Hematopoietic multipotent progenitor cell treated with erythropoietin and hydrocortisone succinate and interleukin-3 and kit ligand, for 6 days (in vitro differentiated cells): Measurements from ENCODE around the gene ZNF682.
"Not testable (repeated sequence)": the region's sequence is repeated elsewhere in the genome, so short reads cannot be mapped to it uniquely, and the experiment has no call there.

Source experiments
- DNase-seq: peaks from one replicate; pipeline ENCODE4 v3.0.0-alpha.2; 2015

The ZNF682 gene

GRCh38 chr19:20039203-20039723 is at the start of gene ZNF682:
ZNF682 (minus strand) TSS chr19:20039505; CDS start chr19:20039345, 160 bp downstream.
- DNase-seq, result peak; percentile 82

GRCh38 chr19:20082876-20083275 is 43.6 kb upstream of the ZNF682 start:
- DNase-seq, result not testable (repeated sequence)

- not testable (repeated sequence) for DNase-seq
These were observed 43.0 kb upstream of the ZNF682 start for GRCh38 chr19:20082232-20082833.

DNA sequence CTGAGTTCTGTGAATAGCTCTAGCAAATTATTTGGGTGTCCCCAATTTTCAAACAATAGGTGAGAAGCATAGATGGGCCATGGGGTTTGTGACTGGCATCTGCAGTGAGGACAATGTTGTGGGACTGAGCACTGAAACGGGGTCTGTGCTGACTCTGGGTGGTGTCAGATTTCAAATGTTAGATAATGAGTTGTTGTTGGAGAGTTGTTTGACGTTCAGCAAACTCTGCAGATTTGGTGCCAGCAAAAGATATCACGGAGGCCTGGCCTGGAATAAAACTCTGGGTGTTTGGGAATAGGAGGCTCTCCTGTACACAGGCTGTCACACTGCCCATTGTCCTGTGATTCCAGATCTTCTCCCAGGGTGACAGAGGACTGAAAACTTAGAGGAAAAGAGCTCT is 41.4 kb upstream of the ZNF682 start:
- no peak for DNase-seq

- DNase-seq, result no peak
These were observed 40.2 kb upstream of the ZNF682 start for GRCh38 chr19:20079476-20079875.

GRCh38 chr19:20078581-20079031 is 39.3 kb upstream of the ZNF682 start:
- peak; percentile 18 for DNase-seq

- DNase-seq, result peak; percentile 85
These were observed 38.6 kb upstream of the ZNF682 start, which contains the start of gene ZNF90 for GRCh38 chr19:20077791-20078463. ZNF90 (plus strand) TSS chr19:20078000; CDS start chr19:20078133, 133 bp downstream.

DNA sequence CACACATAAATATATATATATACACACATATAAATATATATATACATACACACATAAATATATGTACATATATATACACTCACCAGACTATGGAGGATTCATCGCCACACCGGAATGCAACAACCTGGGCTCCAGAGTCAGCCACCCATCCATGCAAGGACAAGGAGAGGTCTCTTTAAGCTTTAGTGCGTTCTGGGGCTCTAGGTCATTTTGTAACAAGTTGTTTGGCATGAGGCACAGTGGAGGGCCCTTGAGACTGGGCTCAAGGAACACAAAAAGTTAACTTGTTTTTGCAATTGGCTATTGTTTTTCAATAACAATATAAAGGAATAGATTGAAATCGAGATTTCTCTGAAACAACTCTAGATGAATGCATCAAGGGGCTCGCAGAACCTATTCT is 33.6 kb upstream of the ZNF682 start:
- no peak for DNase-seq

DNA sequence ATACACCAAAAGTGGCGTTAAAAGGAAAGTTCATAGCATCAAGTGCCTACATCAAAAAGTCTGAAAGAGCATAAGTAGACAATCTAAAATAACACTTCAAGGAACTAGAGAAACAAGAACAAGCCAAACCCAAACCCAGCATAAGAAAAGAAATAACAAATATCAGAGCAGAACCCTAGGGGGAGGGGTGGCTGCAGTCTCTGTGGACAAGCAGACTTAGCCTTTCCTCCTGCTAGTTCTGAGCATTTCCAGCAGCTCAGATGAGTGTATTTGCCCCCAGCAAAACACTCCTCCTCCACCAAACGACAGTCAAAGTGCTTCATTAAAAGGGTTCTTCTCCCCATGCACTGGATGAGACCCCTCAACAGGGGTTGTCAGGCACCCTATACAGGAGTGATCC is 31.4 kb upstream of the ZNF682 start:
- DNase-seq, result no peak

- not testable (repeated sequence) for DNase-seq
These were observed 29.3 kb upstream of the ZNF682 start for GRCh38 chr19:20068559-20068958.

DNA sequence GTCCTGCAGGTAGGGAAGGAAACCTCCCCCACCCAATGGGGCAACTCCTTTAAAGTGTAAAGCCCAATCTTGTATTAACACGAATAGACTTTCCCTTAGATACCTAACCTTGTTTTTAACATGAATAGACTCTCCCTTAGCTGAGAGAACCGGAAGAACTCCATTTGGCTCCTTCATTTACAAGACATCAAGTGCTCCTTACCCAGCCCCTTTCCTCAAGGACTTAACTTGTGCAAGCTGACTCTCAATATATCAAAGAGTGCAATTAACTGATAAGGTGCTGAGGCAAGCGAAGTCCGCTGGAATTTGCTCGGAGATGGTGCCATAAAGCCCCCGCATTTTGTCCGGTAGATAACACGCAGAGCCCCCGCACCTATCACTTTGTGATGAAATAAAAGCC is 28.6 kb upstream of the ZNF682 start:
- no peak for DNase-seq

- DNase-seq, result no peak
These were observed 27.6 kb upstream of the ZNF682 start for GRCh38 chr19:20066861-20067260.

DNA sequence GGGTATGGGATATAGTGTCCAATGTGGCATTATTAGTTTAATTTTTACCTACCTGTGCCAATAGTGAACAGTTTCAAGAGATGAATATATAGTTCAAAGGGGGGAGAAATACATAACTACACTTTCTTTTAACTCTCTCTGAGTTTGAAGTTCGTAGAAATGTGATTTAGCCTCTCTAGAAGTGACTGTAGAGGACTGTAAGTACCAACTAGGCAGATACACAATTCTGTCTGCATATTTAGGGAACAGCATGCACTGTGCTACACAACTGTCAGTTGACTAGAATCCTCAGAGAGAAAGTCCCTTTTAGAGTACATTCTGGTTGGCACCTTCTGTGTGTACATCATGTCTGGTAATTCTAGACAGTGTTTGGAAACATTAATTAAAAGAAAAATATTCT is 21.0 kb upstream of the ZNF682 start:
- DNase-seq, result no peak

- DNase-seq, result not testable (repeated sequence)
These were observed 19.4 kb upstream of the ZNF682 start for GRCh38 chr19:20058738-20059137.

DNA sequence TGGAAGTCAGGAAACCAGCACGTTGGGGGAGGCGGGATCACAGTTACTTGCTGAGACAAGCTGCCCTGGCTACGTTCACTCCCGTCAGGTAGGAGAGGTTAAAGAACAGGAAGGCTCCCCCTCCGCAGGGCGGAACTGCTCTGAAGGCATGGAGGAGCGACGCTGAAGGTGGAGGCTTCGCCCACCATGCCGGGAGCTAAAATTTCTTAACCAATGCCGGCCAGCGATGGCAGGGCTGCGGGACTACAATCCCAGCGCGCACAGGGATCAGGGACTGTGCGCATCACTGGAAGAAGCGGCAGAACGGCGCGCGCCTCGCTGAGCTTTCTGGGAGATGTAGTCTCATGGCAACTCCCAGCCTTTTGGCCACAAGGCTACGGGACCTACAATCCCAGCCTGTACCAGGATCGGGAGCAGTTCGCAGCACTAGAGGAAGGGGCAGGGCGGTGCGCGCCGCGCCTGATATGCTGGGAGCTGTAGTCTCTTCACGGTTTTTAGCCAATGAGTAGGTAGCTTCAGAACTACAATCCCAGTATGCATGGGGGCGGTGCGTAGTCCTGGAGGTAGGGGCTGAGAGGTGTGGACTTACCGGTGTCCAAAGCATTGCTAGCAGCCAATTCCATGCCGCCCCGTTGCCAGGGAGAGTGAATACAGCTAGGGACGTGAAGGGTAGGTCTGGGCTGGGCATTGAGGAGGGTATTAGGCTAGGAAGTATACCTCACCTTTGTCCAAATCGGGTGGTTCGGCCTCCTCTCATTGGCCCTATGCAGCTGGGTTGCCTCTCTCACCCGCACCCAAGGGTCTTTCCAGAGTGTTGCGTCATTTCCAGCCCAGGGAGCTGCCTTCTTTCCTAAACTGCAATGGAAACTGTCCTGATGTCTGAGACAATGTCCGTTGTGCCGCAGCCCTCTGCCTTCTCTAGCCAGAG is 12.8 kb upstream of the ZNF682 start:
- DNase-seq, result peak; percentile 55

DNA sequence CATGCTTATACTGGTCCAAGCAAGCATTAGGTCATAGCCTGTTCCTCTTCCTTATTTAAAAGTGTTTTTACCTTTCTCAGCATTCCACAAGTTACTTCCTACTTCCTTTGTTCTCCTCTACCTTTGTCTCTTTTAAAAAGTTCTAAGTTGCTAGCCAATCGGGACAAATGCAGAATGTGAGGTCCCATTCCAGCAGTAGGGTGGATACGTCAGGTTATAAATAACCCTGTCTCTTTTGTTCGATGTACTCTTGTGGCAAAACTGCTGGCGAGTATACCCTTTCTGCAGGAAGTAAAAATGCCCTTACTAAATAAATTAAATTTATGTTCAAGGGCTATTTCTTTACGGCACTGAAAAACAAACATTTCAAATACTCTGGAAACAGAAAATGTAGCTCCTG is 6.4 kb upstream of the ZNF682 start:
- not testable (repeated sequence) for DNase-seq

- DNase-seq, result no peak
These were observed 5.4 kb upstream of the ZNF682 start for GRCh38 chr19:20044663-20045062.

DNA sequence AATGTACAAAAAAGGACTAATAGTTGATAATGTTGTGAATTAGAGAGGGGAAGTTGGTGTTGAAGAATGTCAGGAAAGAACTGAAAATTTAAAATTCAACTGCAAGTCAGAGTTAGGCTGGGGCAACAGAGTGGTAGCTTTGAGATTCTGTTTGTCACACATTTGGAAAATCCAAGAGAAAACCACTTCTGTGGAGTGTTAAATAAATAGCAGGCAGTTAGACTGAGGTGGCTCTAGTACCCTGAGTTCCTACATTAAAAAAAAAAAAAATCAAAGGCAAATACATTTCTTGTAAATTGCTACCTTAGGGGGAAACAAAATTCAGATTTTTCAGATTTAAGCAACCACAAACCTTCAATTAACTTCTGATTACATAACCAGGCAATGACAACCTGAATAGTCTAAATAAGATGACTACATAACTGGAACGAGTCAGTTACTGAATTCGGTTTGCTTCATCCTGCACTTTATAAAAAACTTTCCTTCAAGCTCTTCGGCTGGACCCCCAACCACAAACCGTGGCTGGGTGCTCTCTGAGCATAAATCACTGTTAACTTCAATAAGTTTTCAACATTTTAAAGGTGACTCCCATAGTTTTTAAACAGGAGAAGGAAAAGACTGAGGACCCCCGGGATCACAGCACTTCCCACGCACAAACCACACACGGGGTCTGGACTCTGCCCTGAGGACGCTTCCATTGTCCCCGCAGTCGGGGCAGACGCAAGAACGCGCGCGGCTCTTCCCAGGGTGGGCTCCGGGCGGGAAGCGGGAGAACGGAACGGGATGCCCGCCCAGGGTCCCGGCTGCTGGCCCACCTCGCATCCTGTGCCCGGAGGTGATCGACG is 725 bp downstream of the ZNF682 start:
- DNase-seq, result no peak

GRCh38 chr19:20035935-20036334 is 3.4 kb downstream of the ZNF682 start:
- DNase-seq, result no peak

DNA sequence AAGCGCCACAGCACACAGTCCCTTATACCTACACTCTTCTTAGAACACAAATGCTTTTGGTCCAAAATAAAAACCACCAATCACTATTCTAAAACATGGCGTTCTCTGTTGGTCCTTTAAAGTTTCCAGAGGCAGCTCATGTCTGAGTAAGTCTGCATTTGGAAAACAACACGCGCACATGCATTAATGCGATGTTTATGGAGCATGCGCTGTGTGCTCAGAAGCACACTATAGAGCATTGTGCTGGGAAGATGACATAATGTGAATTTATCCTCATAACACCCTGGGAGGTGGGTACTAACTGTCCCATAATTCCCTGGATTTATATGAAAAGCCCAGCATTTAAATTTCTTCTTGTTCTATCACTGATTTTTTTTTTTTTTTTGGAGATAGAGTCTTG is 10.7 kb downstream of the ZNF682 start:
- DNase-seq, result no peak

DNA sequence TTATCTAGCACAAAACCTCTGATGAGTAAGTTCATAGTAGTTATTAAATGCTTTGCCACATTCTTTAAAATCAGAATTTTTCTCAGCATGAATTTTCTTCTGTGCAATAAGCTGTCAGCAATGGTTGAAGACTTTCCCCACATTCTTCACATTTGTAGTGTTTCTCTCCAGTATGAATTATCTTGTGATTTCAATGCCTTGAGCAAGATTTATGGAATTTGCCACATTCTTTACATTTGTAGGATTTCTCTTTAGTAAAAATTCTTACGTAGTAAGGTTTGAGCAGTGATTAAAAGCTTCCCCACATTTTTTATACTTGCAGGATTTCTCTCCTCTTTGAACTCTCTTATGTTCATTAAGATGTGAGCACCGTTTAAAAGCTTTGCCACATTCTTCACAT is 33.6 kb downstream of the ZNF682 start:
- no peak for DNase-seq

DNA sequence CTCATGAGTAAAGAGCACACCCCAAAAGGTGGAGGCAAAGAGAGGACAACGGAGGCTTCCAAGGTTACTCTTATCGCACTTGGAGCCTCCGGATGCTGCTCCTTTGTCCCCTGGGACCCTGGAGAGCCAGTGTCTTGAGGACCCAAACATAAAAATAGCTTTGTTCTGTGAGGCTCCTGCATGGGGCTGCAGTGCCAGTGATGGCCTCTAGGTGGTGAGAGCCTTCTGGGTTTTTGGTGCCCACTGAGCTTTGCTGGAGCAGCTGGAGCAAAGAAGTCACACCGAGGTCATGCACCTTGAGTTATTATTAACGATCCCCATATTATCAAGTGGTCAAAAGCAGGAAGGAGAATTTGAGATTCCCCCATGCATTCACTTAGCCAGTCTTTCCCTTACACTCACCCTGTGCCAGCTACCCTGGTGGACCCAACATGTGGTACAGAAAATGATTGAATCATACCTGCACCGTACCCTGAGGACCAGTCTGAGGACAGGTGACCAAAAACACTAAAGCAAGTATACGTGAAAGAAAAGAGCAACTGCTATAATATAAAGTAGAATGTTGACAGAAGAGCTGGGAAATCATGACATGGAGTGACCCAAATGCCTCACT is 41.5 kb downstream of the ZNF682 start:
- peak; percentile 5 for DNase-seq
